ENCODE measurements around the gene VEPH1.

Gene VEPH1

DNA sequence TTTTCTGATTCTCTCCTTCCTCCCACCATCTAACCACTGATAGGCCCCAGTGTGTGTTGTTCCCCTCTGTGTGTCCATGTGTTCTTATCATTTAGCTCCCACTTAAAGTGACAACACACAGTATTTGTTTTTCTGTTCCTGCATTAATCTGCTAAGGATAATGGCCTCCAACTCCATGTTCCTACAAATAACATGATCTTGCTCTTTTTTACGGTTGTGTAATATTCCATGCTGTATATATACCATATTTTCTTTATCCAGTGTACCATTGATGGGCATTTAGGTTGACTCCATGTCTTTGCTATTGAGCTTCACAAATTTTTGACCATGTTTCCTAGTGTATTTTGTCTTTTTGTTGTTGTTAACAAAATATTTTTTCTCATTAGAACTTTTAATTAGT is 30.6 kb downstream of the VEPH1 start:
- no peak for FAIRE-seq

DNA sequence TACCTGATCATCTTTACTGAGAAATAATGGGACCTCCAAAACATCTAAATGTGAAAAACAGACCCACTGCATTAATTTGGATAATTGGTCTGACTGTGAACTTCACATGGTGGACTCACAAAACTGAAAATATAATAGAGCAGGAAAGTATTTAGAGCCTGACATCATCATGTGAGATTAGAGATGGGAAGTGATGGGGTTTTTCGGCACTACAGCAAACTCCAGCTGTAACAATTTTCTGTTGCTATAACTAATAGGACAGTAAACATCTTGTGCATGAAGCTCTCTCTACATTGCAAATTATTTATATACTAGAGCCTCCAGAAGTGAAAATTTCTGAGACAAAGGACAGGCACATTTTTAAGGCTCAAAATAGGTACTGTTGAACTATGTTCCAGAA is 32.2 kb downstream of the VEPH1 start:
- FAIRE-seq, result no peak

DNA sequence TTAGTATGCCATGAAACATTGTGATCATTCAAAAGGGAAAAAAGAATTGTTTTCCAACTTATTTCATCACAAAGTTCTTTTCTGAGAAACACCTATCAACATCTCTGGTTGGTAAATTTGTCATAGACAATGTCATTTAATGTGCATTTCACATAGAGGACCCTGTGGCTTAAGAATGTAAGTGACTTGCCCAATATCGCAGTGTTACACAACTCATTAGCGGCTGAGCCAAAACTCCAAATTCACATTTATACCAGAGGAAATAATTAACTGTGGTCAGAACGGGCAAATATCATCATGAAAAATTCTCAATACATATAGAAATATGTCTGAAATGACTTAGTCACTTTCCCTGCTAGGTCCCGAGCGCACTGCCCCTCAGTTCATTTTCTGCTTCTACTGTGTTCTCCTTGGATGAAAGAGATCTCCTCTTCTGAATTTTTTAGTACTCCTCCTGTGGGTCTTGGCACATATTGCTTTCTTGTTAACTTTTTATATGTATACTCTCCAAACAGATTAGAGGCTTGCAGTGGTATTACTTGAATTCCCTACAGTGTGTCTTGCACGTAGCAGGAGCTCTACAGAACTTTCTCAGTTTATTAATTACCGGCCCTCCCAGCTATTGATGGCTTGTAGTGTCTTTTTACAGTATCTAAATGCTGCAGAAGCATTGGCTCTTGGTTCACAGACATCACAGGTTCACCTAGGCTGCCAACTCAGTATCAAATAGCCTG is 33.5 kb downstream of the VEPH1 start:
- FAIRE-seq, result no peak

DNA sequence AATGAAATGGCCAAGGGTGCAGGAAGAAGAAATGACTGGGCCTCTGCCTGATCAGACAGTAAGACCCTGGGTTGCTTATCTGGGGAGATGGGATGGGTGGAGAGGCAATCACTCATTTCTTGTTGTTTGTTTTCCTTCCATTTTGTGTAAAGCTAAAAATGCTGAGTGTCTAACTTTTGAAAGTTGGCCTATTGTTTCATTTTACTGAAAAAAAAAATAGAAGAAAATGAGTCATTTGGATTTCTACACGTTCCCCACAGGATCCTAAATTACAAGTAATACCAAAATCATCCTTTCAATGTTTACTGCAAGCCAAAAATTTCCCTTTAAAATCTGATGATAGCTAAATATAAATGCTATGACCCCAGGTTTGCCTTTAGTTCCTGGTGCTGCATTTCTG is 36.0 kb downstream of the VEPH1 start:
- FAIRE-seq, result no peak

DNA sequence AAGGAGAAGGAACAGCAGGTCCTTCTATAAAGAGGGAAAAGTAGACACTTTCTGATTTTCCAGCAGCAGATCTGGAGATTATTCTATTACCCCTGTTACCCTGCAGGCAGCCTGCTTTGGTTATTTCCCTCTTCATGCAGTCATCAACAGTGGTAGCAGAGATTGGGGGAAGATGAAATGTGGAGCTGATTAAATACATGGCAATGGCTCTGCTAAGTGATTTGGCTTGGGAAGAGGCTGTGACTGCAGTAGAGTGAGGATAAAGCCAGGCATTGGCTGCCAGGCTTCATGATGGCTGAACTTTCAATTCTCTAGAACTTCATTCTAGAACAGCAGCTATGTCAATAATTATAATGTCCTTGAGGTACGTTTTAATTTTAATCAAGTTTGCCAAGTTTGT is 37.5 kb downstream of the VEPH1 start:
- FAIRE-seq, result no peak

DNA sequence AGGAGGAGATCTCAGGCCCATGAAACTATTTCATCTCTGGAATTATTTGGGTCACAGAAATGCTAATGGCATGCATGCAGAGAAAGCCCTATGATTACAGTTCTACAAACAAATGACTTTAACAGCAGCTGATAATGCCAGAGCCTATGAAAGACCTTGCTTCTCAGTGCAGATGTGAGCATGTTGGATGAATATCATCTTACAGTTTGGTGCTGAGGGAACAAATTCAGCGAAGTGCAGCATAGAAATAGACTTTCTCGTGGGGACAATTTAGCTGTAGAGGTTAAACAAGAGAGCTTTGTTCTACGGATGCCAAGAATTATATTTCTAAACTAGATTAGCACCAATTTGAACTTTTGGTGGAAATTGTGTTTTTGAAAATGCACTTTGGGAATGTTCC is 38.9 kb downstream of the VEPH1 start:
- no peak for FAIRE-seq

DNA sequence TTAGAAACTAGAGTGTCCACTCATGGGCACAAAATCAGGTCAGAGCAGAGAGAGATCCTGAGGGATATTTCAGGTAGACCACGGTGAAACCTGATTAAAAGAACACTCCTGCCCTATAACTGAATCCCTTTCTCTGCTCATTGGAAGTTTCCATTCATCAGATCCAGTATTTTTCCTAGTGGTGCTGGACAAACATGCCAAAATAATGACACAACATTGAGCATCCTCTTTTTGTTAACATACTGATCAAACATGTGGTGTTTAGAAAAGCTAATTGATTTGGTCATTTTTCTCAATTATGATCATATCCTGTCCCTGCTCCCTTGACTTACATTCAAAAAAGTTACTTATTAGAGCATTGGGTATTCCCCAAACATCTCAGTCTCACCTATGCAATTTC is 39.4 kb downstream of the VEPH1 start:
- FAIRE-seq, result no peak

DNA sequence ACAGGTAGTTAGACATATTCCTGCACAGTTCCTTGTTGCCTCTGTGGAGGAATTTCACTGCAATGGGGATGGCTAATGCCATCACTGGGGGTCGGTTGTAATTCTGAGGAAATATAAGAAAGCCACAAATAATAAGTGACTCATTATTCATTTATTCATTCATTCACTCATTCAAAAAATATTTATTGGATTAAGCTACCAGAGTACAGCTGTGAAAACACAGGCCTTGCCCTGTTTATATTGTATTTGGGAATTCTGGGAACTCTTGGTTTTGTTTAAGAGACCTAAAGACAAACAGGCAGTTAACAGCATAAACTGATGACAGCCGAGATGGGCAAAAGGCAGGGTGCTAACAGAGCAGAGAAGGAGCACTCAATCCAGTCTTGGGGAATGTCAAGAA is 43.0 kb downstream of the VEPH1 start:
- no peak for FAIRE-seq

DNA sequence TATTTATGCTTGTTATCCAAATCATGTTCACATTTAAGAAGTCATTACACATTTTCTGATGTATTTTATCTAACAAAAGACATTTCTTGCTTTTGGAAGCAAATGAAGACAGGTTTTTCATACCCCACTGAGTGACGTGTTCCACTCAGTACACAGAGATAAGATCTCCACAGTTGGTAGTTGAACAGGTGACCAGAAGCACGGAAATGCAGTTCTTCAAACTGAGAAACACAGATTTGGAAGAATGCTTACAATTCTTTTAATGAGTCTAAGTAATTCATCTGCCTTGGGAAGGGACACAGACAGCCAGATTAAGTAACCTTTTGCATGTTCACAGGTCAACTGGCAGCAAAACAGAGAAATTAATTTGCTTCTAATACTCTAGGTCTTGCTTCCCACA is 43.5 kb downstream of the VEPH1 start:
- no peak for FAIRE-seq

DNA sequence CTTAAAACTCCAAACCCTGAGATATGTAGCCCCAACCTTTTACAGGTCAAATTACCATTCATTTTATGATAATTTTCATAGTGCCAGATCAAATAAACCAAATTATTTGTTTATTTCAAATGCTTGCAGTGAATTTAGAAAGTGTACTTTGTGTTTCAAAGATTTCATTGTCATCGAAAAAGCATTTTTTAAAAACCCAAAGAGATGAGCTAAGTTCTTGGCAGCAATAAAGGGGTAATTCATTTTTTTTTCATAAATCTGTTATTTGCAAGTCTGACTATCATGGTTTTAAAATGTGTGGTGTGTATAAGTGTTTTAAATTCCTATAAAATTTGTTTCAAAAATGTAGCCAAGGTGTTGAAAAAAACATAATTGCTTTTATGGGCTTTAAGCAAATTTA is 49.4 kb downstream of the VEPH1 start:
- FAIRE-seq, result no peak

DNA sequence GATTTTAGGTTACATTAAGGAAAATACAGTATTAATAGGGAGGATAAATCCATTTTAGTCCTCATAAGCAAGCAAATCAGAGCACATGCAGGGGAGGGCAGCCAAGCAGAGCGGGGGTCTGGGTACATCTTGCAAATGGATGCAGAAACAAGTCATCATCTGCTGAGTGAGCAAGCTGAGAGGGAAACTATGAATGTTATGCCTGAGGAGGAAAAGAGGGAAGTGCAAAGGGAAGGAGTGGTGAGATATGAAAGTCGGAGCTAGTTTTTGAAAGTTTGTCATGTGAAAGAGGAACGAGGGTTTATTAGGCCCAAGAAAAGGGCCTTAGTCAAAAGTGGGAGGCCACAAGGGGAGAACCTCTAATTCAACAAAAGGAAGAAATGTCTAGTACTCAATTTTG is 51.1 kb downstream of the VEPH1 start:
- FAIRE-seq, result no peak

DNA sequence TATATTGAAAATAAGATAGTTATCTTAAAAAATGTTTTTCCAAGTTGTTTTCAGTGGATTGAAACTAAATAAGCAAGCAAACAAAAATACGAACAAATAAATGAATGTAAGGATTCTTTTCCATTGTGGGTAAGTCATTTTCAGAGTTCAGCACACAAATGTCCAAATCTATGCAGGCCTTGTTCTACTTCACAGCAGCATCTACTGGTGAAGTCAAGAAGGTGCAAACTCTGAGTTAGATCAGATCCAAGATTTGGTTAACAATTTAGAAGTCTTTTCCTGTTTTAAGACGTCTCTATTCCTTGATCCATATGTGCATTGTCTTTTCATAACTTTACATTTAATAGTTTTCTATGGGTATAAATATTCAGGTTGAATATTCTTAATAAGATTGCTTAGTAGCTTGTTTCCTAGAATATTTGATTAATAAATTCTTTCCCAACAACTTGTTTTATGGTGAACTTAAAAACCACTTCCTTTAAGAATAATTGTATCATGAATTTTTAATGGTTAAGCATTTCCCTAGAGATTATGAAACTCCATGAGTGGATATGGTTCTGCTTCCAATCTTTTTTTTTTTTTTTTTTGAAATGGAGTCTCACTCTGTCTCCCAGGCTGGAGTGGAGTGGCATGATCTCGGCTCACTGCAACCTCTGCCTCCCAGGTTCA is 56.1 kb downstream of the VEPH1 start:
- FAIRE-seq, result peak; percentile 13

DNA sequence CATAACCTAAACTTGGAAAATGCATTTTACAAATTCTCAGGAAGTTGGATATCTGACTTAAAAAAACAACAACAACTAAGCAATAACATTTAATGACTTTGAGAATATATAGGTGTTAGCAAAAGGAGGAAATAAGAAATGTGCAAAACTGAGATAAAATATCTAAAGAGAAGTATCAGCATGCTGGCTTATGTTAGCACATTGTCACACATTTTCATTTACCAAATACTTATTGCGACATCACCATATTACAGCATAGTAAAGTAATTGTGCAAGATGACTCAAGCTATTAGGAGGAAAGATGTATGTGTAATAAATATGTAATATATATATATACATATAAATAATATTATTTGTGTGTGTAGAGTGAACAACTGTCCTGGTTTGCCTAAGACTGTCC is 57.4 kb downstream of the VEPH1 start:
- FAIRE-seq, result no peak

DNA sequence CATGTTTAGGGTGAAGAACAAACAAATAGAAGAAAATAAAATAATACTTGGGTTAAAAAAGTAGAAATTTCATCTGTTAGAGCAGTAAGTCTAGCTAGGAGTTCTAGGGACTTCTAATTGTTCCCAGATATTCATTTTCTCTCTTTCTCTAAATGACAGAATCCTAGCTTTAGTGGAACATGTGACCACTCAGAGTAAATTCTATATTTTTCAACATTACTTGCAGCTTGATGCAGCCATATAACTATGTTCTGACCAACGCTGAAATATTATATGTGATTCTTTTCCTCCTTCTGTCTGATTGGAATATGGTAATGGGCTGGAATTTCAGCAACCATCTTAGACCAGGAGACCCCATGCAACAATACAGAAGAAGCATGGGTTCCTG is 58.4 kb downstream of the VEPH1 start:
- no peak for FAIRE-seq

DNA sequence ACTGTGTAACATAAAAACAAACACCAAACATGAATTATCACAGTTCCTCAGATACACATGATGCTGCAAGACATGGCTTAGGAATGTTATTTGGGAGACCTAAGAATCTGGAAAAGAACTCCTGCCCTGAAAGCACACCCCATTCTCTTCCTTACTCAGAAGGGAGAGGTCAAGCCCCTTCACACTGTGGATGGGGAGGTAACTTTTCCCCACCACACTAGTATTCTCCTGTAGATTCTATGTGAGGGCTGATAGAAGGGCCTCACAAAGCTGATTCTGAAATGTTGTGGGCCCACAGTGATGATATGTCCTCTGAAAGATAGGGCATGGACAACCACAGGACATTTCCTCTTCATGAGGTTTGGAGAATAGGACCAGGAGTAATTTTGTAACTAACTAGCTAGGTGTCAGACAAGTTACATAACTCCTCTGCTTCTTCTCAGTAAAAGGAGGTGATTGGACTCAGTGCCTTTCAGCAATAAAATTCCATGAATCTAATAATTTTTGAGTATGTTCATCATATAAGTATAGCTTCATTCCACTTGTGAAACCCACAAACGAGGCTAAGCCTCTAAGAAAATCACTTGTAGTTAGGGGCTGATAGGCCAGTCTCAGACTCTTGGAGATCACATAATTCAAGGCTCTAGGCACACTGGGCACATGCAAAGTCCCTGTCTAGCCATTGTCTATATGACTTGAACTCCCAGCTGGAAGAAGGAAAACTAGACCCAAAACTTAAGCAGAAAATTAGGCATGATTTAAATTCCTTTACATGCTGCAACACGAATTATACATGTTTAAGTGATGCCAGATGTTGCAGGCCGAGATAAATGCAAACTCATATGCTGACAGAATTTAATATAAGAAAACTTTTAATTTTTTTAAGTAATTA is 59.1 kb downstream of the VEPH1 start:
- no peak for FAIRE-seq

DNA sequence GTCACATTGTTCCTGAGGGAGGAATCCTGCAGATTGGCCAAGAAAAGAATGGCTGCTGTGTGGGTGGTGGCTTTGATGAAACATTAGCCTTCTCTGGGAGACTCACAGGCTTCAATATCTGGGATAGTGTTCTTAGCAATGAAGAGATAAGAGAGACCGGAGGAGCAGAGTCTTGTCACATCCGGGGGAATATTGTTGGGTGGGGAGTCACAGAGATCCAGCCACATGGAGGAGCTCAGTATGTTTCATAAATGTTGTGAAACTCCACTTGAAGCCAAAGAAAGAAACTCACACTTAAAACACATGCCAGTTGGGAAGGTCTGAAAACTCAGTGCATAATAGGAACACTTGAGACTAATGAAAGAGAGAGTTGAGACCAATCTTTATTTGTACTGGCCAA is 60.5 kb downstream of the VEPH1 start:
- FAIRE-seq, result no peak

DNA sequence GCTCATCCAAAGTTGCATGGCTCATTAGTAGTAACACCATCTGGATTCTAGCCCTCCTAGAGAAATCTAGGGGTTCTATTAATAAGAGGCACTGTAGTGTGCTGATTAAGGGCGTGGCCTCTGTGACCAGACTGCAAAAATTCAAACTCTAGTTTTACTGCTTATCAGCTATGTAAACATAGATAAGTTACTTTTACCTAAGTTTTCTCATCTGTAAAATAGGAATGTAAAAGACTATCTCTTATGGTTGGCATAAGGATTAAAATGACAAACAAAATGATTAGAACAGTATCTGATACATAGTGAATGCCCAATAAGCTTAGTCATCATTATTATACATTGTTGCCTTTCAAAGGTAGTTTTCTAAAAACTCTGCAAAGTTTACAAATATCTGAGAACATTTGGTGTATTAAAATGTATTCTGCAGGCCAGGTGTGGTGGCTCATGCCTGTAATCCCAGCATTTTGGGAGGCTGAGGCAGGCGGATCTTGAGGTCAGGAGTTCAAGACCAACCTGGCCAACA is 62.1 kb downstream of the VEPH1 start:
- FAIRE-seq, result no peak

DNA sequence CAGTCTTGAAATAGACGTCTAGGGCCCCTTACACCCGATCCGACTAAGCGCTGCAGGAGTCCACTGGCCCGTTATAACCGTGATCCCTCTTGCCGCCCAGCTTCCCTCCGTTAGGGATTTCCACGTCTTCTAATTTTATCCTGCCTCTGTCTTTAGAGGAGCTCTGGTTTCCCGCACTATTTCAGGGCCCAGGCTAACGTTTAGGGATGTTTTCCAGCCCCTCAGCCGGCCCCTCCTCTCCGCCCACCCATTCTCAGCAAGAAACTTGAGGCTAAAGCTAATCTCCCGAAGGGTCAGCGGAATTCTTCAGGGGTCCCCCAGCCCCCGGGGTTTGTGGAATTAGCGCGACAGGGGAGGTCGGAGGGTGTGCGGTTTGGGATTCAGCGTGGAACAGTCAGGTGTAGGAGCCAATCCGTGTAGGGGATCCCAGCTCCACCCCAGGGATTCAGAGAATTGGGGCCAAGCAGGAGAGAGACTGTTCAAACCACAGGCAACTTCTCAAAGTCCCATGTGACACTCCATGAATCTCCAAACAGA is 65.0 kb downstream of the VEPH1 start:
- FAIRE-seq, result no peak

DNA sequence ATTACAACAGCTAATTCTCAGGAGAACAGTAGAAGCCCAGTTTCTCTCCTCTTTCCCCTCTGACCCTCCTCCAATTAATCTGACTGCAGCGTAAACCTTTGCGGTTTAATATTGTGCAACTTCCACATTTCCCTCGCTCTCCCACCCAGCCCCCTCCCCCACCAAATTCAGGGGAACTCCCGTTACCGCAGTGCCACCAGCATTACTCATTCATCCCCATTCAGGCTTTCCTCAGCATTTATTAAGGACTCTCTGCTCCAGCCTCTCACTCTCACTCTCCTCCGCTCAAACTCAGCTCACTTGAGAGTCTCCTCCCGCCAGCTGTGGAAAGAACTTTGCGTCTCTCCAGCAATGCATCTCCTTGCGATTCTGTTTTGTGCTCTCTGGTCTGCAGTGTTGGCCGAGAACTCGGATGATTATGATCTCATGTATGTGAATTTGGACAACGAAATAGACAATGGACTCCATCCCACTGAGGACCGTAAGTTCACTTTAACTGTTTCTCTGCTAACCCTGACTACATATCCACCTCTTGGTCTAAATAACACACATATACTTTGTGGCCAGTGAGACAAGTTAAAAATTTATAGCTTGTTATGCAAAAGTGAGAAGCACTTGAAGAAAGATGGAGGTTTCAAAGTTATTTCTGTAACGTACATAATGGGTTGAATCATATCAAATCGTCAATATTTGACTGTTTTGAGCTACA is 66.5 kb downstream of the VEPH1 start, which contains the start of gene PTX3:
Gene PTX3 (plus strand): TSS at position 268 of the 709 bp plus-strand sequence. CDS start 84 bp downstream, at position 352.
- FAIRE-seq, result no peak

DNA sequence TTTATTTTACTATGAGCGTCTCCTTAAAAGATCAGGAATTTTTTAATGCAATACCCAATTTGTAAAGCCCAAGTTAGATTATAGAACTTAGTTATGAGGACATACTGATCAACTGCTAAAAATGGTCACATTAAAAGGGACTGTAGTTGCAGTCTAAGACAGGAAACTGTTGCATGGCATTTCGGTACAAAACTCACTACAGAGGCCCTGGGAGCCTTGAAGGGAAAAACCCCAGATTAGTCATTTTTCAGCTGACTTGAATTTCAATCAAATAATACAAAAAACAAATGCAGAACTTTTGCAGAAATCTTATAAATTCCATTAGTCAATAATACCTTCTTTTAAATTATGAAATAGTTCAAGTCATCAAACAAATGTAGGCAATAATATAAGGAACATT is 73.5 kb downstream of the VEPH1 start:
- no peak for FAIRE-seq

DNA sequence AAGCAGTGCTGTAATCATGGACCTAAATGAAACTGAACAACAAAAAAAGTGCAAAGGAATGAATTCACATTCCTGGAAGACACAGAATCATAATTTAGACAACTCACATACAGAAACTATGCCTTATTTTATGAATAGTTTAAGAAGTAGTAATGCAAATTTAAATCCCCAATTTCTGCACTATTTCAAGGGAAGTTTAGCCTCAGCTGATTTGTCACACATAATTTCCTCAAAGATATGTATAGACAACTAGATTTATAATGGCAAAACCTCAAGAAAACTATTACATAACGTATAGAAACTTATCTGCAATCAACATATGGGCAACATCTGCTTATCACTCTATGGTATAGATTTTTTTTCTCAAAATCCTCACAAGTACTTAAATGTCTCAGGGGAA is 74.4 kb downstream of the VEPH1 start:
- no peak for FAIRE-seq

DNA sequence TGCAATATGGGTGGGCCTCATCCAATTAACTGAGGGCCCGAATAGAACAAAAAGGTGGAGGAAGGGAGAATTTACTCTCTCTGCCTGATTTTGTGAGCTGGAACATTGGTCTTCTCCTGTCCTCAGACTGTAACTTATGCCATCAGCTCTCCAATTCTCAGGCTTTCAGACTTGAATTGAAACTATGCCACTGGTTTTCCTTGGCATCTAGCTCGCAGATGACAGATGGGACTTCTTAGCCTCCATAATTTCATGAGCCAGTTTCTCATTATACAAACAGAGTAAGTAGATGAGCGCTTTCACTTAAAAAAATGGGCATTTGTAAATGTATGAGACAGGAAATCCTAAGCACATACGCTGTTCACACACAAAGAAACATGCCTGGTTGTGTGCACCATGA is 75.3 kb downstream of the VEPH1 start:
- FAIRE-seq, result no peak

DNA sequence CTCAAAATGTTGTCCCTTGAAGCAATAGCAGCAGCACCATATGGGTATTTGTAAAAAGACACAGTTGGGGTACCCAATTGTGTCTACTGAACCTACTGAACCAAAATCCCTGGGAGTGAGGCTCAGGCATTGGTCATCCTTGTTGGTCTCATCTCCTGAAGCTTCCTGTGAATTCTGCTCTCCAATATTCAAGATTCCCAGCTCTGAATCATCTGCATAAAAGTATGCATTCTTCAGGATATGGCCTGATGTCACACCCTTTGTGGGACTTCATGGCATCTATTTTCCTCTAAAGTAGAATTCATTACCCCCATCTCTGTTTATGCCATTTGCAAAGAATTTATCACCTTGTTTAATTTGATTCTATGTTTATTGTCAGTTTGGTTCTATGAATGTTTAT is 79.9 kb downstream of the VEPH1 start:
- FAIRE-seq, result no peak

Measured in G401.6 (cell line).